H1 (cell line): Measurements from ENCODE around the gene PET117. TPM values are rescaled to one million over a fixed set of nuclear protein-coding genes. Genes with fewer than 3 reads are reported as not detected.

Experiments
- CTCF ChIA-PET: fragments of 300-600 bp; sonication (Branson Sonifier 250); formaldehyde crosslinking; loops from one replicate; lab custom pipeline; 2021; ENCODE audit not compliant: partially characterized antibody; lab: Charles Lee
- POLR2A ChIA-PET: fragments of 300-600 bp; sonication (Branson Sonifier 250); formaldehyde crosslinking; loops from one replicate; lab custom pipeline; 2021; ENCODE audit warnings: inconsistent platforms; ENCODE audit not compliant: partially characterized antibody; lab: Charles Lee
- DNase-seq, 2 experiments: peaks; one replicate each; pipeline versions ENCODE4 v3.0.0 to v3.0.0-alpha.2; 2010 to 2022; ENCODE audit warnings: low spot score in 2 of 2, low read depth in 1 of 2, mixed read lengths in 1 of 2
- FAIRE-seq: peaks from 2 replicates; lab custom pipeline; 2011; peaks lifted over from hg19 to GRCh38; lab: Jason Lieb, UNC
- H2AFZ ChIP-seq: 2 replicates; pipeline ENCODE4 v1.8.1; 2012; ENCODE audit warnings: low read length, inconsistent platforms
- H2AK5ac ChIP-seq: 2 replicates; pipeline ENCODE4 v1.6.1; 2013; ENCODE audit warnings: low read depth, low read length
- H2BK120ac ChIP-seq: replicated peaks from 2 replicates; pipeline ENCODE3; 2013; ENCODE audit warnings: low read depth, low read length, inconsistent platforms
- H2BK12ac ChIP-seq: 2 replicates; pipeline ENCODE4 v1.6.1; 2013; ENCODE audit warnings: low read depth, low read length
- H2BK15ac ChIP-seq: 2 replicates; pipeline ENCODE4 v1.6.1; 2013; ENCODE audit warnings: low read length
- H2BK20ac ChIP-seq: 2 replicates; pipeline ENCODE4 v1.6.1; 2013; ENCODE audit warnings: low read length
- H2BK5ac ChIP-seq: 2 replicates; pipeline ENCODE4 v1.6.1; 2013; ENCODE audit warnings: low read depth, low read length
- H3K14ac ChIP-seq: 2 replicates; pipeline ENCODE4 v1.6.1; 2013; ENCODE audit warnings: inconsistent platforms; ENCODE audit not compliant: insufficient read length
- H3K18ac ChIP-seq: 2 replicates; pipeline ENCODE4 v1.6.1; 2013; ENCODE audit warnings: low read length; ENCODE audit errors: extremely low read depth
- H3K23ac ChIP-seq: 2 replicates; pipeline ENCODE4 v1.6.1; 2013; ENCODE audit warnings: inconsistent platforms; ENCODE audit not compliant: insufficient read length
- H3K23me2 ChIP-seq: 2 replicates; pipeline ENCODE4 v1.6.1; 2013; ENCODE audit warnings: low read depth, low read length
- H3K27ac ChIP-seq: 2 replicates; pipeline ENCODE4 v1.6.1; 2011; ENCODE audit warnings: low read depth, low read length, inconsistent platforms
- H3K27me3 ChIP-seq, 4 experiments: replicated peaks in 1 of 4; 1 replicate in 1 of 4; 2 replicates in 3 of 4; pipeline versions ENCODE4 v1.6.1 to v1.8.1; 2011 to 2013; ENCODE audit warnings: low read length in 3 of 4, mild to moderate bottlenecking in 3 of 4, inconsistent platforms in 2 of 4, mixed read lengths in 2 of 4, moderate library complexity in 1 of 4; ENCODE audit not compliant: control insufficient read depth in 3 of 4, insufficient read depth in 3 of 4; ENCODE audit errors: extremely low read depth in 1 of 4
- H3K36me3 ChIP-seq, 4 experiments: 2 replicates each; pipeline versions ENCODE4 v1.6.1 to v1.8.1; 2011 to 2013; ENCODE audit warnings: mild to moderate bottlenecking in 4 of 4, low read length in 3 of 4, moderate library complexity in 2 of 4, control low read depth in 1 of 4, inconsistent platforms in 1 of 4; ENCODE audit not compliant: insufficient read depth in 4 of 4, control insufficient read depth in 2 of 4
- H3K4ac ChIP-seq: replicated peaks from 2 replicates; pipeline ENCODE3; 2013; ENCODE audit warnings: low read length, low read depth, mixed read lengths, inconsistent platforms; ENCODE audit not compliant: insufficient read length
- H3K4me1 ChIP-seq, 4 experiments: replicated peaks in 1 of 4; 1 replicate in 1 of 4; 2 replicates in 3 of 4; pipeline versions ENCODE4 v1.6.1 to v1.8.1; 2011 to 2013; ENCODE audit warnings: low read length in 3 of 4, inconsistent platforms in 2 of 4, mixed read lengths in 1 of 4; ENCODE audit not compliant: insufficient read depth in 4 of 4, control insufficient read depth in 3 of 4
- H3K4me2 ChIP-seq, 2 experiments: 2 replicates each; pipeline versions ENCODE4 v1.6.1 to v1.8.1; 2011 to 2013; ENCODE audit warnings: low read depth in 2 of 2, low read length in 2 of 2, control low read depth in 1 of 2, inconsistent platforms in 1 of 2, mild to moderate bottlenecking in 1 of 2; ENCODE audit not compliant: insufficient read depth in 1 of 2
- H3K4me3 ChIP-seq, 4 experiments: fragments of 200-600, 300-600 bp in 1 of 4; sonication (generic), shearing (Covaris generic), sonication (Bioruptor Twin) in 1 of 4; 2 replicates each; pipeline versions ENCODE4 v1.5.1 to v1.8.1; 2011 to 2016; ENCODE audit warnings: low read length in 4 of 4, low read depth in 3 of 4, control low read depth in 2 of 4, inconsistent platforms in 2 of 4, mild to moderate bottlenecking in 2 of 4, mixed read lengths in 1 of 4, moderate library complexity in 1 of 4; ENCODE audit not compliant: insufficient read depth in 2 of 4; ENCODE audit errors: extremely low read depth in 1 of 4
- H3K56ac ChIP-seq: replicated peaks from 2 replicates; pipeline ENCODE3; 2013; ENCODE audit warnings: low read depth, mild to moderate bottlenecking, mixed read lengths, low read length, inconsistent platforms; ENCODE audit not compliant: insufficient read length
- H3K79me1 ChIP-seq: 2 replicates; pipeline ENCODE4 v1.6.1; 2013; ENCODE audit warnings: low read depth, low read length, control low read depth
- H3K79me2 ChIP-seq, 2 experiments: 2 replicates each; pipeline versions ENCODE4 v1.6.1 to v1.8.1; 2012 to 2013; ENCODE audit warnings: low read length in 2 of 2, mild to moderate bottlenecking in 2 of 2, inconsistent platforms in 1 of 2; ENCODE audit not compliant: insufficient read depth in 2 of 2, control insufficient read depth in 1 of 2
- H3K9ac ChIP-seq, 4 experiments: replicated peaks in 1 of 4; 1 replicate in 1 of 4; 2 replicates in 3 of 4; pipeline versions ENCODE4 v1.6.1 to v1.8.1; 2011 to 2013; ENCODE audit warnings: low read depth in 3 of 4, low read length in 3 of 4, control low read depth in 2 of 4, mild to moderate bottlenecking in 2 of 4, moderate library complexity in 2 of 4, inconsistent platforms in 1 of 4; ENCODE audit errors: extremely low read depth in 1 of 4
- H3K9me3 ChIP-seq, 2 experiments: 2 replicates each; pipeline versions ENCODE4 v1.6.1 to v1.8.1; 2012 to 2013; ENCODE audit warnings: mild to moderate bottlenecking in 2 of 2, moderate library complexity in 2 of 2, control low read depth in 1 of 2, inconsistent platforms in 1 of 2, low read depth in 1 of 2, low read length in 1 of 2, mixed read lengths in 1 of 2; ENCODE audit not compliant: insufficient read depth in 2 of 2
- H4K20me1 ChIP-seq, 2 experiments: replicated peaks in 1 of 2; 2 replicates each; pipeline versions ENCODE3 to v1.8.1; 2011 to 2013; ENCODE audit warnings: inconsistent platforms in 2 of 2, low read length in 2 of 2, mild to moderate bottlenecking in 1 of 2; ENCODE audit not compliant: insufficient read depth in 2 of 2, control insufficient read depth in 1 of 2
- H4K5ac ChIP-seq: 2 replicates; pipeline ENCODE4 v1.6.1; 2013; ENCODE audit warnings: low read length, low read depth, mixed read lengths, inconsistent platforms; ENCODE audit not compliant: insufficient read length
- H4K8ac ChIP-seq: 2 replicates; pipeline ENCODE4 v1.8.0; 2013; ENCODE audit warnings: mild to moderate bottlenecking, moderate library complexity, low read length, inconsistent platforms; ENCODE audit not compliant: insufficient read depth; ENCODE audit errors: extremely low read depth
- H4K91ac ChIP-seq: replicated peaks from 2 replicates; pipeline ENCODE3; 2013; ENCODE audit warnings: low read length, mixed read lengths, inconsistent platforms; ENCODE audit not compliant: insufficient read length
- CBX8 ChIP-seq: fragments of 300-800, 300-1000 bp; sonication (generic); IDR thresholded peaks from 2 replicates; pipeline ENCODE4 v1.7.1; 2016; ENCODE audit warnings: low read depth, low read length, borderline replicate concordance
- EZH2 ChIP-seq: fragments of 200-600 bp; sonication (generic); IDR thresholded peaks from 2 replicates; pipeline ENCODE4 v1.7.1; 2012; ENCODE audit warnings: low read depth, mild to moderate bottlenecking, moderate library complexity, low read length, inconsistent platforms; ENCODE audit not compliant: severe bottlenecking
- GABPA ChIP-seq: IDR thresholded peaks from 2 replicates; pipeline ENCODE4 v1.6.1; 2011; ENCODE audit warnings: mild to moderate bottlenecking, low read length, moderate library complexity, borderline replicate concordance; ENCODE audit not compliant: insufficient read depth
- GTF2F1 ChIP-seq: IDR thresholded peaks from 2 replicates; pipeline ENCODE4 v1.6.1; 2012; ENCODE audit warnings: low read depth, low read length, improper control_type of control experiment, borderline replicate concordance
- KDM5A ChIP-seq: fragments of 200-600 bp; IDR thresholded peaks from 2 replicates; pipeline ENCODE4 v1.7.1; 2012; ENCODE audit warnings: mild to moderate bottlenecking, low read length, inconsistent platforms, mixed read lengths
- POLR2AphosphoS5 ChIP-seq: IDR thresholded peaks from 2 replicates; pipeline ENCODE4 v1.6.1; 2011; ENCODE audit warnings: low read depth, low read length
- RXRA ChIP-seq: IDR thresholded peaks from 2 replicates; pipeline ENCODE4 v1.6.1; 2011; ENCODE audit warnings: low read depth, mild to moderate bottlenecking, low read length, moderate library complexity; ENCODE audit not compliant: insufficient read depth
- TCF12 ChIP-seq: IDR thresholded peaks from 2 replicates; pipeline ENCODE4 v1.6.1; 2011; ENCODE audit warnings: low read depth, mild to moderate bottlenecking, low read length
- WGBS, 2 experiments: shearing (Covaris generic) in 1 of 2; methylation state at CpG; one replicate each; pipeline versions ENCODE4 v1.1.6 to v1.1.7; 2013 to 2015; ENCODE audit warnings: low lambda C conversion rate in 2 of 2, mixed read lengths in 2 of 2, inconsistent platforms in 1 of 2, low coverage in 1 of 2, missing lambda C conversion rate in 1 of 2; ENCODE audit not compliant: insufficient replicate concordance in 2 of 2, insufficient coverage in 1 of 2, insufficient read length in 1 of 2; ENCODE audit errors: extremely low coverage in 1 of 2, missing lambda C conversion rate in 1 of 2; 5-methylcytosine and 5-hydroxymethylcytosine counted together
- long read RNA-seq, 2 experiments: library from RNA in 1 of 2; library from capped mRNA in 1 of 2; stranded (forward); transcript quantifications; one replicate each; pipeline ENCODE4 v2.0.0, GENCODE V29; 2021; ENCODE audit warnings: inconsistent platforms in 1 of 2
- polyA minus RNA-seq, 3 experiments: library from RNA; depleted of rRNA, polyadenylated mRNA; stranded (reverse); fragments of >200 nt; gene quantifications; 1 replicate in 2 of 3; 2 replicates in 1 of 3; pipeline ENCODE4 v1.2.3, GENCODE V29; 2011
- polyA plus RNA-seq, 7 experiments: library from polyadenylated mRNA; depleted of rRNA in 3 of 7; stranded (reverse) in 5 of 7; unstranded in 2 of 7; fragments of >200 nt in 5 of 7; fragments of 200-250 nt in 2 of 7; gene quantifications; 1 replicate in 5 of 7; 2 replicates in 1 of 7; 4 replicates in 1 of 7; pipeline versions ENCODE4 v1.2.1 to v1.2.3, GENCODE V29; 2011 to 2013; ENCODE audit warnings: missing spikeins in 2 of 7, mixed read lengths in 2 of 7
- total RNA-seq: library from RNA; stranded (reverse); fragmentation: NEBNext Ultra II Directional; extraction: Animal tissue kit (Norgen Biotek cat#: 25700); gene quantifications from 2 replicates; pipeline ENCODE4 v1.2.1, GENCODE V29; 2021

PET117 gene
- total RNA-seq (23.8 and 26.5 TPM in 2 replicates), polyA plus RNA-seq (2011; rRNA removed) (6.5 and 9.1 TPM in 2 replicates), polyA minus RNA-seq (2011; rRNA and poly(A)+ RNA removed) (4.2 and 5.7 TPM in 2 replicates)
- 19.8 TPM for polyA plus RNA-seq (2011; cell fraction: cytosol; rRNA removed)
- polyA plus RNA-seq (2011; cell fraction: nucleus; rRNA removed) = 3.9 TPM
- 17.2 to 18.2 TPM (median 17.7 TPM) in 4 replicates for polyA plus RNA-seq (2012, experiment 1 of 2)
- polyA plus RNA-seq (2012, experiment 2 of 2) = 6.0 TPM
- polyA plus RNA-seq (2013, experiment 1 of 2) = 16.9 TPM
- polyA plus RNA-seq (2013, experiment 2 of 2) = 18.3 TPM
- 5.2 TPM for polyA minus RNA-seq (2011; cell fraction: cytosol; rRNA and poly(A)+ RNA removed)
- polyA minus RNA-seq (2011; cell fraction: nucleus; rRNA and poly(A)+ RNA removed) = 6.8 TPM
- long read RNA-seq, experiment 1, partial matches to known transcripts = 0 of 6 reads
- long read RNA-seq, experiment 1, other reads (novel, unspliced or antisense) = 2 of 6 reads
- long read RNA-seq, experiment 2, transcript PET117-201 (2 exons, 1,141 nt) = major isoform, 27 of 29 reads
- long read RNA-seq, experiment 2, partial matches to known transcripts = 1 of 29 reads
- long read RNA-seq, experiment 2, other reads (novel, unspliced or antisense) = 1 of 29 reads

DNA sequence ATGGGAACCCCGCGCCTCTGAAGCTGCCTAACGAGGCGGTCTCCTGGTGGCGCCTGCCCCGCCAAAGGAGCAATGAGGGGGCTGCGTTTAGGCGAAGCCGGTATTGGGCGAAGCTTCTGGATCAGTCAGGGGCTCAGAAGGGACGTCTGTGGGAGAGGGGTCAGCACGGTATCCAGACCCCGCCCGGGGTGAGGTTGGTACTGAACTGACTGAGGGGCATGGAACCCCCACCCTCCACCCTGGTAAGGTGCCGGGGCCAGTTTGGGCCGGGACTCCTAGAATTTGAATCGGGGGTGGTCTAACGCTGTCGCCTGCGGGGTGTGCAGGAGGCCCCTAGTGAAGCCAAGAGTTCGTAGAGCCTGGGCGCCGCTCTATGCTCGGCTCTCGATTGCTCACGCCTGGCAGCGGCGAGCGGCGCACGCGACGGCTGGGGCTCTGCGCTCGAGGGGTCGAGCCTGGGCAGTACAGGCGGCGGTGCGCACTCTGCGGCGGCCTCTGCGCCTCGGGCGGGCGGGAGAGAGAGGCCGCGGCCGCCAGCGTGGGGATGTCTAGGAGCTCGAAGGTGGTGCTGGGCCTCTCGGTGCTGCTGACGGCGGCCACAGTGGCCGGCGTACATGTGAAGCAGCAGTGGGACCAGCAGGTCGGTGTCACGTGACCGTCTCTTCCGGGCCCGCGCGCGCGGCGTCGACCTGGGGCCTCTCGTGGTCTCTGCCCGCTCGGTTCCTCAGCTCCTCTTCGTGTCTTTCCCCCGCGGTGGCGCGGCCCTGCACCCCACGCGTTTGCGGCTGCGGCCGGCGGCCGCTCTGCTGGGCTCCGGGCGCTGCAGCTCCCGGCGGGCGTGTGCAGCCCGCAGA, at the start of gene PET117, which contains the start of gene KAT14:
TSS of gene PET117 (plus strand) at position 452 of the 854 bp plus-strand sequence. CDS start at position 545, 93 bp downstream.
TSS of gene KAT14 (plus strand) at position 452 of the 854 bp plus-strand sequence. CDS start 4,798 bp downstream, outside the sequence.
- peak within 1 kb of the TSS; percentile 88 to 93 (median 90) for H3K9ac ChIP-seq
- peaks cover 0 to 8% of the 10 kb centered on the region in 2 experiments for H4K20me1 ChIP-seq
- H2AFZ ChIP-seq = peak within 1 kb of the TSS; percentile 96
- peaks cover 0 to 10% (median 5%) of the 10 kb centered on the region in 4 experiments; a peak in 5 of 8 replicates for H3K36me3 ChIP-seq
- no peak within 1 kb of the TSS for H3K4ac ChIP-seq
- peak within 1 kb of the TSS; percentile 96 for H4K5ac ChIP-seq
- peaks cover 18 to 43% of the 10 kb centered on the region in 2 experiments for H3K79me2 ChIP-seq
- H2BK5ac ChIP-seq = peak within 1 kb of the TSS; percentile 91
- H3K56ac ChIP-seq = peak within 1 kb of the TSS; percentile 82
- peak within 1 kb of the TSS; percentile 87 for H2BK120ac ChIP-seq
- peak within 1 kb of the TSS; percentile 97 for H4K8ac ChIP-seq
- H3K4me3 ChIP-seq = peak within 1 kb of the TSS; percentile 87 to 94 (median 91)
- peaks cover 6% of the 10 kb centered on the region; the same call in 1 of the 2 replicates for H3K23me2 ChIP-seq
- POLR2A ChIA-PET = interaction anchor here (0.6 to 2.3 kb wide), 18 partner anchors 10 to 385 kb away, joined by 3 to 8 read pairs (median 4); partner anchors contain the start of genes OVOL2 and ZNF133
- FAIRE-seq = no peak
- no peak within 1 kb of the TSS for H2BK20ac ChIP-seq
- WGBS, 2 experiments = 1% methylated on average over 73 of the region's 87 CpGs; no CpG with 5 or more reads in 1 of the 2 experiments
- peak within 1 kb of the TSS; percentile 85 for H3K27ac ChIP-seq
- no peak within 1 kb of the TSS; the same call in 1 of the 2 replicates for H2BK15ac ChIP-seq
- H4K91ac ChIP-seq = peak within 1 kb of the TSS; percentile 98
- H3K9me3 ChIP-seq = no peaks in the 10 kb centered on the region
- H3K14ac ChIP-seq = no peak within 1 kb of the TSS
- H3K18ac ChIP-seq = peak within 1 kb of the TSS; percentile 99
- no peak within 1 kb of the TSS for H2AK5ac ChIP-seq
- H3K4me2 ChIP-seq = peak within 1 kb of the TSS; percentile 87 to 95
- H3K27me3 ChIP-seq = no peaks in the 10 kb centered on the region; a peak in 1 of 7 replicates
- no peak within 1 kb of the TSS for H2BK12ac ChIP-seq
- peaks cover 0 to 6% (median 3%) of the 10 kb centered on the region in 4 experiments; a peak in 5 of 7 replicates for H3K4me1 ChIP-seq
- CTCF ChIA-PET = interaction anchor here (0.6 to 0.9 kb wide), 3 partner anchors 27 to 940 kb away, joined by 3 to 4 read pairs (median 4); no protein-coding TSS in a partner anchor
- H3K79me1 ChIP-seq = peaks cover 5% of the 10 kb centered on the region
- peak; percentile 78 to 97 for DNase-seq
- no peak within 1 kb of the TSS for H3K23ac ChIP-seq
- TF ChIP-seq KDM5A (peak; percentile 68), CBX8 (no peak), EZH2 (no peak), GABPA (peak; percentile 37; the same call in 1 of the 2 replicates), TCF12 (no peak), RXRA (no peak), GTF2F1 (no peak; the same call in 1 of the 2 replicates), POLR2AphosphoS5 (peak; percentile 69)
